HEK293T (cell line): ENCODE data around the gene SH3PXD2A.

Experiments
- CTCF ChIA-PET: fragments of 350-600 bp; formaldehyde crosslinking; extraction: SDS; loops from one replicate; lab custom pipeline; 2021; ENCODE audit warnings: antibody characterized with exemption, inconsistent platforms; lab: Yijun Ruan, JAX
- POLR2A ChIA-PET: fragments of 350-600 bp; formaldehyde crosslinking; extraction: SDS; loops from one replicate; lab custom pipeline; 2020; ENCODE audit warnings: antibody characterized with exemption, inconsistent platforms; lab: Yijun Ruan, JAX
- DNase-seq: peaks from one replicate; pipeline ENCODE4 v3.0.0; 2012; ENCODE audit warnings: mixed read lengths; ENCODE audit errors: extremely low spot score
- ARNT ChIP-seq: fragments of 450-650 bp; IDR thresholded peaks from 2 replicates; pipeline ENCODE4 v1.6.1; 2017; ENCODE audit warnings: mild to moderate bottlenecking
- BHLHE40 ChIP-seq: fragments of 450-650 bp; IDR thresholded peaks from 2 replicates; pipeline ENCODE4 v1.6.1; 2016; ENCODE audit warnings: mild to moderate bottlenecking, moderate library complexity, borderline replicate concordance
- CTBP1 ChIP-seq: fragments of 450-650 bp; IDR thresholded peaks from 2 replicates; pipeline ENCODE4 v1.6.1; 2016; ENCODE audit warnings: borderline replicate concordance
- ELF4 ChIP-seq: fragments of 450-650 bp; IDR thresholded peaks from 2 replicates; pipeline ENCODE4 v1.6.1; 2017; ENCODE audit warnings: antibody characterized with exemption
- FOXA1 ChIP-seq: fragments of 450-650 bp; IDR thresholded peaks from 2 replicates; pipeline ENCODE4 v1.6.1; 2016; ENCODE audit warnings: mild to moderate bottlenecking
- FOXK2 ChIP-seq: fragments of 450-650 bp; IDR thresholded peaks from 2 replicates; pipeline ENCODE4 v1.6.1; 2016; ENCODE audit warnings: mild to moderate bottlenecking
- FOXM1 ChIP-seq: fragments of 450-650 bp; IDR thresholded peaks from 2 replicates; pipeline ENCODE4 v1.6.1; 2017; ENCODE audit warnings: mild to moderate bottlenecking, borderline replicate concordance
- HDGF ChIP-seq: fragments of 450-650 bp; IDR thresholded peaks from 2 replicates; pipeline ENCODE4 v1.6.1; 2017; ENCODE audit warnings: antibody characterized with exemption, borderline replicate concordance
- L3MBTL2 ChIP-seq: fragments of 450-650 bp; conservative IDR thresholded peaks from 2 replicates; pipeline ENCODE4 v1.6.1; 2016; ENCODE audit warnings: mild to moderate bottlenecking
- LEF1 ChIP-seq: fragments of 450-650 bp; IDR thresholded peaks from 2 replicates; pipeline ENCODE4 v1.6.1; 2017; ENCODE audit warnings: mild to moderate bottlenecking, borderline replicate concordance
- NFRKB ChIP-seq: fragments of 450-650 bp; IDR thresholded peaks from 2 replicates; pipeline ENCODE4 v1.6.1; 2016; ENCODE audit warnings: mild to moderate bottlenecking, moderate library complexity
- SP1 ChIP-seq: fragments of 450-650 bp; IDR thresholded peaks from 2 replicates; pipeline ENCODE4 v1.6.1; 2017
- SUZ12 ChIP-seq: fragments of 450-650 bp; IDR thresholded peaks from 2 replicates; pipeline ENCODE4 v1.6.1; 2016; ENCODE audit warnings: mild to moderate bottlenecking
- TARDBP ChIP-seq: fragments of 450-650 bp; IDR thresholded peaks from 2 replicates; pipeline ENCODE4 v1.6.1; 2016
- ZNF384 ChIP-seq: fragments of 450-650 bp; IDR thresholded peaks from 2 replicates; pipeline ENCODE4 v1.6.1; 2016
- TF ChIP-seq, protein P1 (sequence below): fragments of 450-650 bp; IDR thresholded peaks from 2 replicates; pipeline ENCODE4 v1.6.1; 2016

Gene SH3PXD2A

DNA sequence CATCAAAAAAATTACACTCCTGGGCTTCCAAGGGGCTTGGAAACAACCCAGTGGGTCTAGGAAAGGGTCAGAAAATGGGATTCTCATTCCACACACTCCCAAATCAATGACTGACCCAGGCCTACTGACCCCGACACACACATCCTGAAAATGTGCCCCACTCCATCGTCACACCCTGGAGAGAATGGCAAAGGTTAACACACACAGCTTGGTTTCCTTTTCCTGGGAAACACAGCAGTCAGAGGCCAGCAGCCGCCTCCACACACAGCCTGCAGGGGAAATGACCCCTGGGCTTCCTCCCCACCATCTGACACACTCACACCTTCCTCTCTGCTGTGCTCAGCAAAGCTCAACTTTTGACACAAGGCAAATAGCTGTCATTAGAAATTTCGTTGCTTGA lies 42.9 kb downstream of the SH3PXD2A start:
- DNase-seq: no peak
- ChIA-PET CTCF (interaction anchor here (0.9 to 1.0 kb wide), 2 partner anchors 10 to 36 kb away, joined by 3 read pairs; no protein-coding TSS in a partner anchor), POLR2A (no interaction called here)
- TF ChIP-seq FOXM1: no peak
- TF ChIP-seq SUZ12: no peak
- TF ChIP-seq ZNF384: no peak
- TF ChIP-seq FOXA1: no peak
- TF ChIP-seq CTBP1: no peak
- no peak for TF ChIP-seq FOXK2
- no peak for TF ChIP-seq ELF4
- no peak for TF ChIP-seq ARNT
- TF ChIP-seq NFRKB: no peak
- no peak for TF ChIP-seq HDGF
- TF ChIP-seq LEF1: no peak
- TF ChIP-seq TARDBP: no peak

GRCh38 chr10:103812004-103812403 lies 43.4 kb downstream of the SH3PXD2A start:
- DNase-seq: no peak

GRCh38 chr10:103811463-103811862 lies 43.9 kb downstream of the SH3PXD2A start:
- no peak for TF ChIP-seq ZNF384
- TF ChIP-seq L3MBTL2: no peak
- no peak for TF ChIP-seq TARDBP
- no peak for TF ChIP-seq SUZ12
- TF ChIP-seq, protein P1, sequence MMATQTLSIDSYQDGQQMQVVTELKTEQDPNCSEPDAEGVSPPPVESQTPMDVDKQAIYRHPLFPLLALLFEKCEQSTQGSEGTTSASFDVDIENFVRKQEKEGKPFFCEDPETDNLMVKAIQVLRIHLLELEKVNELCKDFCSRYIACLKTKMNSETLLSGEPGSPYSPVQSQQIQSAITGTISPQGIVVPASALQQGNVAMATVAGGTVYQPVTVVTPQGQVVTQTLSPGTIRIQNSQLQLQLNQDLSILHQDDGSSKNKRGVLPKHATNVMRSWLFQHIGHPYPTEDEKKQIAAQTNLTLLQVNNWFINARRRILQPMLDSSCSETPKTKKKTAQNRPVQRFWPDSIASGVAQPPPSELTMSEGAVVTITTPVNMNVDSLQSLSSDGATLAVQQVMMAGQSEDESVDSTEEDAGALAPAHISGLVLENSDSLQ: no peak
- TF ChIP-seq ARNT: no peak
- no peak for TF ChIP-seq FOXK2
- no peak for TF ChIP-seq NFRKB
- no peak for TF ChIP-seq LEF1
- TF ChIP-seq ELF4: no peak
- no peak for TF ChIP-seq FOXM1
- no peak for TF ChIP-seq SP1
- no peak for TF ChIP-seq CTBP1
- no peak for TF ChIP-seq FOXA1
- no peak for TF ChIP-seq BHLHE40
- POLR2A ChIA-PET: no interaction called here
- CTCF ChIA-PET: no interaction called here
- DNase-seq: no peak

More at GRCh38 chr10:103812004-103812403, 43.4 kb downstream of the SH3PXD2A start:
- POLR2A ChIA-PET: no interaction called here
- CTCF ChIA-PET: interaction anchor here (0.9 to 1.0 kb wide), 2 partner anchors 11 to 36 kb away, joined by 3 read pairs; no protein-coding TSS in a partner anchor
- no peak for TF ChIP-seq FOXM1

- TF ChIP-seq CTBP1 (no peak), FOXK2 (no peak), TARDBP (no peak), ARNT (no peak), L3MBTL2 (no peak), BHLHE40 (no peak), LEF1 (no peak), FOXM1 (no peak), SP1 (no peak), ELF4 (no peak), ZNF384 (no peak), HDGF (no peak), FOXA1 (no peak), NFRKB (no peak), SUZ12 (no peak)
- TF ChIP-seq, protein P1: no peak
- ChIA-PET POLR2A (no interaction called here), CTCF (no interaction called here)
- no peak for DNase-seq
These were observed 46.6 kb downstream of the SH3PXD2A start for GRCh38 chr10:103808780-103809179.

DNA sequence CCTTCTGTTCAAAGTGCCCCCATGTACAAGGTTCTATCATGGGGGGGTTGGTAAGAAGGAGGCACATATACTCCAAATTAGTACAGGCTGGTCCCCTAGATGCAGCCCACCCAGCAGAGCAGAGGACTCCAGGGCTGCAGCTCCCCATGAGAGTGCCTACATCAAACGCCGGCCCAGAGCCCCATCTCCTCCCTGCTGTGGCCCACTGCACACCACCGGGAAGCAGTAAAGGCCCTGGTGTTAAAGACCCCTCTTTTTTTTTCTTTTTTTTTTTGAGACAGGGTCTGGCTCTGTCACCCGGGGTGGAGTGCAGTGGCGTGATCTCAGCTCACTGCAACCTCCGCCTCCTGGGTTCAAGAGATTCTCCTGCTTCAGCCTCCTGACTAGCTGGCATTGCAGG lies 47.4 kb downstream of the SH3PXD2A start:
- no peak for TF ChIP-seq ARNT
- TF ChIP-seq BHLHE40: no peak
- no peak for DNase-seq
- POLR2A ChIA-PET: no interaction called here
- CTCF ChIA-PET: no interaction called here

- ChIA-PET POLR2A (interaction anchor here (1.1 kb wide), 1 partner anchor 8 kb away, joined by 3 read pairs; no protein-coding TSS in a partner anchor), CTCF (no interaction called here)
These were observed 48.8 kb downstream of the SH3PXD2A start for GRCh38 chr10:103806395-103807187.

DNA sequence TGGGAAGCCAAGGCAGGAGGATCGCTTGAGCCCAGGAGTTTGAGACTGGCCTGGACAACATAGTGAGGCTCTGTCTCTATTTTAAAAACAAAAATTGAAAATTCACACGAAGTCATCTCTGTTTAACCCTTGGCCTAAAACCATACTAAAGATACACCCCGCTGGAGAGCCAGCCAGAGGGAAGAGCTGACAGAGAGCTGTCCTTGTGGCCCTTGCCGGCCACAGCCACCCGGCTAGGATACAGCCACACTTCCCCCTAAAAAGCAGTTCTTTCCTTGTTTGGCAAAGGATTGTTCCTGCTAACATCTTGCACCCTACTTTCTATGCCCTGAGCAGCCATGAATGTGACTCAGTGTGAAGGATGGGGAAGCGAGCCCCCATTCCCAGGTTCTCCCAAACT lies 49.6 kb downstream of the SH3PXD2A start:
- no peak for TF ChIP-seq FOXM1
- no peak for TF ChIP-seq BHLHE40
- no peak for TF ChIP-seq FOXA1
- TF ChIP-seq L3MBTL2: no peak
- TF ChIP-seq ZNF384: no peak
- no peak for TF ChIP-seq LEF1
- no peak for TF ChIP-seq SP1
- TF ChIP-seq ELF4: no peak
- TF ChIP-seq HDGF: no peak
- TF ChIP-seq NFRKB: no peak
- no peak for TF ChIP-seq FOXK2
- no peak for TF ChIP-seq TARDBP
- ChIA-PET CTCF (no interaction called here), POLR2A (no interaction called here)
- no peak for DNase-seq

More at GRCh38 chr10:103806395-103807187, 48.8 kb downstream of the SH3PXD2A start:
- no peak for DNase-seq
- TF ChIP-seq TARDBP: no peak
- no peak for TF ChIP-seq SUZ12
- TF ChIP-seq ELF4: no peak
